HepG2 (cell line): Measurements from ENCODE around the gene PNKD. TPM values are rescaled to one million over a fixed set of nuclear protein-coding genes. Genes with fewer than 3 reads are reported as not detected.

Experiments
- ARID3A ChIP-seq: IDR thresholded peaks from 2 replicates; pipeline ENCODE4 v1.6.1; 2012; ENCODE audit warnings: low read depth, low read length, improper control_type of control experiment
- CERS6 ChIP-seq: sonication (generic); formaldehyde crosslinking; IDR thresholded peaks from 2 replicates; pipeline ENCODE4 v1.5.0; 2020; ENCODE audit warnings: missing genetic modification reagents
- E2F1 ChIP-seq: sonication (generic); formaldehyde crosslinking; IDR thresholded peaks from 2 replicates; pipeline ENCODE4 v1.5.0; 2020; ENCODE audit warnings: missing genetic modification reagents
- E2F2 ChIP-seq: sonication (generic); formaldehyde crosslinking; IDR thresholded peaks from 2 replicates; pipeline ENCODE4 v1.4.0; 2020; ENCODE audit warnings: missing genetic modification reagents, borderline replicate concordance
- FOXK2 ChIP-seq: fragments of 450-650 bp; IDR thresholded peaks from 2 replicates; pipeline ENCODE4 v1.6.1; 2016
- PHF8 ChIP-seq: sonication (generic); formaldehyde crosslinking; IDR thresholded peaks from 2 replicates; pipeline ENCODE4 v1.5.0; 2020; ENCODE audit warnings: missing genetic modification reagents
- RARA ChIP-seq: IDR thresholded peaks from 2 replicates; pipeline ENCODE4 v1.6.1; 2016; ENCODE audit warnings: missing genetic modification reagents, missing compliant biosample characterization
- RBM22 ChIP-seq: fragments of 200-400 bp; formaldehyde crosslinking; optimal IDR thresholded peaks from 2 replicates; pipeline ENCODE3; 2017; ENCODE audit warnings: mild to moderate bottlenecking, low read length, moderate library complexity
- SRF ChIP-seq: IDR thresholded peaks from 2 replicates; pipeline ENCODE4 v1.6.1; 2011; ENCODE audit warnings: mild to moderate bottlenecking, low read depth, low read length, moderate library complexity
- THYN1 ChIP-seq: sonication (generic); formaldehyde crosslinking; IDR thresholded peaks from 2 replicates; pipeline ENCODE4 v1.8.1; 2023; ENCODE audit warnings: low read depth, mild to moderate bottlenecking, moderate library complexity, missing genetic modification reagents, borderline replicate concordance
- ZFP91 ChIP-seq: sonication (generic); formaldehyde crosslinking; IDR thresholded peaks from 2 replicates; pipeline ENCODE4 v1.9.0; 2022; ENCODE audit warnings: missing genetic modification reagents, mild to moderate bottlenecking, borderline replicate concordance
- ZMAT3 ChIP-seq: sonication (generic); formaldehyde crosslinking; conservative IDR thresholded peaks from 2 replicates; pipeline ENCODE4 v1.7.0; 2021; ENCODE audit warnings: missing genetic modification reagents
- ZNF142 ChIP-seq: sonication (generic); formaldehyde crosslinking; IDR thresholded peaks from 2 replicates; pipeline ENCODE4 v1.4.0; 2020; ENCODE audit warnings: missing genetic modification reagents
- ZNF329 ChIP-seq: sonication (generic); formaldehyde crosslinking; IDR thresholded peaks from 2 replicates; pipeline ENCODE4 v1.9.0; 2021; ENCODE audit warnings: low read depth, mild to moderate bottlenecking, missing genetic modification reagents
- polyA plus RNA-seq, 8 experiments: library from polyadenylated mRNA; depleted of rRNA in 3 of 8; stranded (reverse) in 7 of 8; unstranded in 1 of 8; fragments of >200 nt; fragmentation: Illumina TruSeq in 4 of 8; extraction: Trizol in 4 of 8; gene quantifications; 2 replicates each; pipeline versions ENCODE4 v1.2.1 to v1.2.3, GENCODE V29; 2011 to 2016; ENCODE audit warnings: low read depth in 4 of 8, missing spikeins in 1 of 8, mixed read lengths in 1 of 8; ENCODE audit not compliant: insufficient read depth in 1 of 8
- total RNA-seq, 5 experiments: library from RNA; depleted of rRNA; stranded (reverse); fragments of >200 nt; fragmentation: Illumina TruSeq; extraction: Trizol; gene quantifications; 2 replicates each; pipeline ENCODE4 v1.2.3, GENCODE V29; 2016; ENCODE audit warnings: low read depth in 1 of 5

PNKD gene
- total and polyA plus RNA-seq, 2 of the 13 experiments (the other 11 are each of a cell fraction or from before 2014, with no cell fraction given) = 55.9 to 80.4 TPM

GRCh38 chr2:218354850-218355443 is 84.6 kb downstream of the PNKD start (continued):
- no peak for TF ChIP-seq ZNF142 (CRISPR knock-in tag)
- TF ChIP-seq RARA = peak; percentile 57; the same call in 1 of the 2 replicates
- TF ChIP-seq ZFP91 (CRISPR knock-in tag) = peak; percentile 47; the same call in 1 of the 2 replicates
- TF ChIP-seq ZNF329 (CRISPR knock-in tag) = no peak
- no peak for TF ChIP-seq SRF
- no peak for TF ChIP-seq E2F2 (CRISPR knock-in tag)
- TF ChIP-seq PHF8 (CRISPR knock-in tag) = 0 out of 2 replicates have a peak, but pooled peaks have one; percentile 39
- no peak for TF ChIP-seq E2F1
- no peak for TF ChIP-seq RBM22
- no peak for TF ChIP-seq ZMAT3 (CRISPR knock-in tag)
- no peak for TF ChIP-seq FOXK2
- TF ChIP-seq ARID3A = no peak
- no peak for TF ChIP-seq THYN1
- TF ChIP-seq CERS6 (CRISPR knock-in tag) = no peak
